ENCODE data around the gene ZBTB17. TPM values are rescaled to one million over a fixed set of nuclear protein-coding genes. Genes with fewer than 3 reads are reported as not detected.

The ZBTB17 gene
- total and polyA plus RNA-seq, 2 of the 8 experiments (the other 6 are each of a cell fraction or from before 2014, with no cell fraction given): 24.7 to 36.2 TPM

- CTCF ChIA-PET (ENCODE audit: partially characterized antibody): interaction anchor here (0.9 to 4.5 kb wide), 6 partner anchors 7 to 108 kb away, joined by 3 to 19 read pairs (median 4); no protein-coding TSS in a partner anchor
- no peak overlapping the region for H4K91ac ChIP-seq (replicated peaks; ENCODE audit: insufficient read length, low read length)
- no peak for TF ChIP-seq CHD2 (IDR thresholded peaks at IDR 0.05; ENCODE audit: low read length)
- TF ChIP-seq, protein P1, sequence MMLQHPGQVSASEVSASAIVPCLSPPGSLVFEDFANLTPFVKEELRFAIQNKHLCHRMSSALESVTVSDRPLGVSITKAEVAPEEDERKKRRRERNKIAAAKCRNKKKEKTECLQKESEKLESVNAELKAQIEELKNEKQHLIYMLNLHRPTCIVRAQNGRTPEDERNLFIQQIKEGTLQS (IDR thresholded peaks at IDR 0.05; ENCODE audit: insufficient read depth, low read depth, low read length): no peak
- TF ChIP-seq GTF2F1 (IDR thresholded peaks at IDR 0.05; ENCODE audit: borderline replicate concordance, low read depth, low read length): no peak
- no peak for TF ChIP-seq ASH2L (IDR thresholded peaks at IDR 0.05; ENCODE audit: low read length)
- no peak for TF ChIP-seq E2F6 (IDR thresholded peaks at IDR 0.05)
- no peak for TF ChIP-seq SP1 (IDR thresholded peaks at IDR 0.05; ENCODE audit: low read depth, low read length)
- TF ChIP-seq BCL11A (IDR thresholded peaks at IDR 0.05; ENCODE audit: low read depth in 2 of 2, low read length in 2 of 2): no peak
- no peak for TF ChIP-seq YY1 (IDR thresholded peaks at IDR 0.05; ENCODE audit: low read depth, low read length)
- no peak for TF ChIP-seq ATF2 (IDR thresholded peaks at IDR 0.05; ENCODE audit: low read length)
- no peak for TF ChIP-seq EP300 (IDR thresholded peaks at IDR 0.05; ENCODE audit: borderline replicate concordance in 1 of 2, low read depth in 2 of 2, low read length in 2 of 2)
These were observed 52.7 kb downstream of the ZBTB17 start for GRCh38 chr1:15923241-15923640.

More at GRCh38 chr1:15923241-15923640, 52.7 kb downstream of the ZBTB17 start:
- no peaks in the 10 kb centered on the region for H3K9me3 ChIP-seq (ENCODE audit: insufficient read depth in 2 of 2, low read depth in 1 of 2, low read length in 1 of 2)
- no peak overlapping the region for H3K4me3 ChIP-seq (ENCODE audit: extremely low read depth in 1 of 4, insufficient read depth in 2 of 4, low read depth in 3 of 4, low read length in 4 of 4)
- no peak overlapping the region for H2BK120ac ChIP-seq (replicated peaks; ENCODE audit: low read depth, low read length)
- no peak overlapping the region for H3K18ac ChIP-seq (ENCODE audit: extremely low read depth, low read length)
- H2AK5ac ChIP-seq (ENCODE audit: low read depth, low read length): no peak overlapping the region
- no peaks in the 10 kb centered on the region; a peak in 1 of 4 replicates for H3K79me2 ChIP-seq (ENCODE audit: control insufficient read depth in 1 of 2, insufficient read depth in 2 of 2, low read length in 2 of 2)
- DNase-seq (ENCODE audit: low read depth in 1 of 2, low spot score in 2 of 2): no peak
- no peaks in the 10 kb centered on the region for H3K79me1 ChIP-seq (ENCODE audit: low read depth, low read length)
- no peak overlapping the region for H4K5ac ChIP-seq (ENCODE audit: insufficient read length, low read depth, low read length)
- POLR2A ChIA-PET (ENCODE audit: partially characterized antibody): interaction anchor here (1.1 kb wide), 1 partner anchor 13 kb away, joined by 3 read pairs; no protein-coding TSS in a partner anchor
- H3K9ac ChIP-seq (replicated peaks in 1 of 4; ENCODE audit: extremely low read depth in 1 of 4, low read depth in 3 of 4, low read length in 3 of 4): no peak overlapping the region
- H2AFZ ChIP-seq (ENCODE audit: low read length): no peak overlapping the region
- no peak overlapping the region for H2BK15ac ChIP-seq (ENCODE audit: low read length)
- H3K23me2 ChIP-seq (ENCODE audit: low read depth, low read length): no peaks in the 10 kb centered on the region
- 89% methylated on average over 2 of the region's 2 CpGs; no CpG with 5 or more reads in 1 of the 2 experiments for WGBS, 2 experiments (ENCODE audit: extremely low coverage in 1 of 2, insufficient coverage in 1 of 2, insufficient read length in 1 of 2, insufficient replicate concordance in 2 of 2, low coverage in 1 of 2, low lambda C conversion rate in 2 of 2, missing lambda C conversion rate in 1 of 2)
- no peaks in the 10 kb centered on the region for H3K4me1 ChIP-seq (replicated peaks in 1 of 4; ENCODE audit: control insufficient read depth in 3 of 4, insufficient read depth in 4 of 4, low read length in 3 of 4)
- no peak overlapping the region for H3K14ac ChIP-seq (ENCODE audit: insufficient read length)
- H3K27ac ChIP-seq (ENCODE audit: low read depth, low read length): no peak overlapping the region
- H3K36me3 ChIP-seq (ENCODE audit: control insufficient read depth in 2 of 4, insufficient read depth in 4 of 4, low read length in 3 of 4): peaks cover 4 to 55% (median 27%) of the 10 kb centered on the region in 4 experiments
- no peak overlapping the region for H4K8ac ChIP-seq (ENCODE audit: extremely low read depth, insufficient read depth, low read length)
- no peak for FAIRE-seq
- H4K20me1 ChIP-seq (replicated peaks in 1 of 2; ENCODE audit: control insufficient read depth in 1 of 2, insufficient read depth in 2 of 2, low read length in 2 of 2): no peaks in the 10 kb centered on the region
- H3K23ac ChIP-seq (ENCODE audit: insufficient read length): no peak overlapping the region
- no peak overlapping the region for H2BK5ac ChIP-seq (ENCODE audit: low read depth, low read length)
- H2BK12ac ChIP-seq (ENCODE audit: low read depth, low read length): no peak overlapping the region
- no peaks in the 10 kb centered on the region for H3K27me3 ChIP-seq (replicated peaks in 1 of 4; ENCODE audit: control insufficient read depth in 3 of 4, extremely low read depth in 1 of 4, insufficient read depth in 3 of 4, low read length in 3 of 4)
- H3K56ac ChIP-seq (replicated peaks; ENCODE audit: insufficient read length, low read depth, low read length): no peak overlapping the region
- no peak overlapping the region for H2BK20ac ChIP-seq (ENCODE audit: low read length)
- no peak overlapping the region for H3K4me2 ChIP-seq (ENCODE audit: insufficient read depth in 1 of 2, low read depth in 2 of 2, low read length in 2 of 2)
- no peak overlapping the region for H3K4ac ChIP-seq (replicated peaks; ENCODE audit: insufficient read length, low read depth, low read length)

Measured in H1 (cell line).